Measurements from ENCODE around the gene FAM156A. TPM values are rescaled to one million over a fixed set of nuclear protein-coding genes. Genes with fewer than 3 reads are reported as not detected.

FAM156A gene
- total and polyA plus RNA-seq, 7 donors: 1.6 to 24.6 (median 11.4) TPM

DNA sequence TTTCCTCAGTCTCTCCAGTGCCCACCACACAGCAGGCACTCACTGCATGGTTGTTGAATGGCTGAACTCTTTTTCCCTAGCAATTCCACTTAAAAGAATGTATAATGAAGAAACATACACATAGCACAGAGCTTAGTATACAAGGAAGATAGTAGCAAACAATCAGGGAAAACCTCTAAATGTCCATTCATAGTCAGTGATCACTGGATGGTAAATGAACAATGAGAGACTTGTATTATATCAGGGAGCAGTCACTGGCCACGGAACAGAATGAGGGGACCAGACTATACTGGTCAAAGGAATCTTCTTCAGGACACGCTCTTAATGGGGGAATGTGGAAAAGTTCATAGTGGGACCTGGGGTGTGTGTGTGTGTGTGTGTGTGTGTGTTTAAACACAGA lies 43.6 kb upstream of the FAM156A start:
- no peak for DNase-seq

DNA sequence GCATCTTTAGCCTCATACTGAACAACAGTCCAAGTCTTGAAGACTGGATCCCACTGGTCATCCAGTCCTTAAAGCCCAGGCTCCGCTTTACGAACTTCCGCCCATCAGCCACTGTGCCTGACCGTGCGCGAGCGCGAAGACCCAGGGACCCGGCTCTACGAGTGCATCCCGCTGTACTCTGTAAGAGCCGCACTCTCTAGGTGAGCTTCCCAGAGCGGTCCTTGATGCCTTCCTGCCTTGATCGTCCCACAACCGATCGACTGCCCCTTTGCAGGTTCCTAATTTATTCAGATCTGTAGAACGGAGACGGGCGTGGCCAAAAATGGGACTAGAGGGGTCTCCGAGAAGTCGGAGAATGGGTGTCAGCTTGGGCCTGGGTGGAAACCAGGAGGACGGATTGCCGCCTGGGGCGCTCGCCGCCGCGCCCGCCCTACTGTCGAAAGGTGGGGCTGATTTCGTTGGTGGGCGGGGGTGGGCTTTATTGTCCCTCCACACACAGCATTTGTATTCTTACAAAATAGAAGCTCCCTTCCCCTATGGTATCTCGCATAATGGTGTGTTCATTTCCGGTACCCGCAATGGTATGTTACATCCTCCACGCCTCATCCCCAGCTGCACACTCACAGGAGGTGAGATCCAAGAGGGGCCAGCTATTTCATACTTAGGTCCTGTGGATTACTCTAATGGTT lies 42.3 kb upstream of the FAM156A start:
- no peak for DNase-seq
- H3K27me3 ChIP-seq: peaks cover 0 to 5% (median 0%) of the 10 kb centered on the region in 3 donors
- no peak overlapping the region for H3K4me3 ChIP-seq
- TF ChIP-seq, protein P1, sequence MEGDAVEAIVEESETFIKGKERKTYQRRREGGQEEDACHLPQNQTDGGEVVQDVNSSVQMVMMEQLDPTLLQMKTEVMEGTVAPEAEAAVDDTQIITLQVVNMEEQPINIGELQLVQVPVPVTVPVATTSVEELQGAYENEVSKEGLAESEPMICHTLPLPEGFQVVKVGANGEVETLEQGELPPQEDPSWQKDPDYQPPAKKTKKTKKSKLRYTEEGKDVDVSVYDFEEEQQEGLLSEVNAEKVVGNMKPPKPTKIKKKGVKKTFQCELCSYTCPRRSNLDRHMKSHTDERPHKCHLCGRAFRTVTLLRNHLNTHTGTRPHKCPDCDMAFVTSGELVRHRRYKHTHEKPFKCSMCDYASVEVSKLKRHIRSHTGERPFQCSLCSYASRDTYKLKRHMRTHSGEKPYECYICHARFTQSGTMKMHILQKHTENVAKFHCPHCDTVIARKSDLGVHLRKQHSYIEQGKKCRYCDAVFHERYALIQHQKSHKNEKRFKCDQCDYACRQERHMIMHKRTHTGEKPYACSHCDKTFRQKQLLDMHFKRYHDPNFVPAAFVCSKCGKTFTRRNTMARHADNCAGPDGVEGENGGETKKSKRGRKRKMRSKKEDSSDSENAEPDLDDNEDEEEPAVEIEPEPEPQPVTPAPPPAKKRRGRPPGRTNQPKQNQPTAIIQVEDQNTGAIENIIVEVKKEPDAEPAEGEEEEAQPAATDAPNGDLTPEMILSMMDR (IDR thresholded peaks at IDR 0.05): no peak
- TF ChIP-seq POLR2A (IDR thresholded peaks at IDR 0.05) (no peak), EP300 (IDR thresholded peaks at IDR 0.05) (no peak), POLR2AphosphoS5 (IDR thresholded peaks at IDR 0.05) (no peak)
- WGBS, 2 donors: 28 to 42% methylated on average over 36 of the region's 36 CpGs
- intact Hi-C loops (cut with DNase I): no loop called here
- no peak overlapping the region for H3K27ac ChIP-seq
- no peaks in the 10 kb centered on the region for H3K9me3 ChIP-seq
- H3K36me3 ChIP-seq: no peaks in the 10 kb centered on the region
- peaks cover 0 to 6% (median 0%) of the 10 kb centered on the region in 4 donors for H3K4me1 ChIP-seq

More for the DNA sequence above, 43.6 kb upstream of the FAM156A start:
- H3K4me1 ChIP-seq: no peaks in the 10 kb centered on the region
- TF ChIP-seq EP300 (IDR thresholded peaks at IDR 0.05) (no peak), POLR2A (IDR thresholded peaks at IDR 0.05) (no peak), POLR2AphosphoS5 (IDR thresholded peaks at IDR 0.05) (no peak)
- TF ChIP-seq, protein P1 (IDR thresholded peaks at IDR 0.05): no peak
- H3K4me3 ChIP-seq: no peak overlapping the region
- intact Hi-C loops (cut with DNase I): no loop called here
- peaks cover 0 to 5% (median 5%) of the 10 kb centered on the region in 3 donors for H3K27me3 ChIP-seq
- no peak overlapping the region for H3K27ac ChIP-seq
- WGBS, 2 donors: 84 to 87% methylated on average over 2 of the region's 2 CpGs
- no peaks in the 10 kb centered on the region for H3K9me3 ChIP-seq
- no peaks in the 10 kb centered on the region for H3K36me3 ChIP-seq

DNA sequence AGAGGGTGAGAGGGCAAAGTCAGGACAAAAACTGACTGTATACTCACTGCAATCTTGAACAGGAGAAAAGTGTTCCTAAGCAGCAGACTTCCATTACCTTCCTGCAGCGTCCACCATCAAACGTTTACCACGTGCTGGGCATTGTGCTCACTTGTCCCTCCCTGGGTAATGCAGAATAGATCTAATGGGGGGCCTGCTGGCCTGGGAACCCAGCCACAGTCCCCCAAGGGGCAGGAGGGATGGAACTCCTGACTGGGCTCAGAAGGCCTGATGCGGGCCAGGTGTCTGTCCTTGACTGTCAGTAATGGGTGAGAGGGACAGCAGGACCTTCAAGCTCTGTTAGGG lies 37.6 kb upstream of the FAM156A start:
- peak overlapping the region; percentile 36 to 58 (median 54) for H3K4me3 ChIP-seq
- no peaks in the 10 kb centered on the region for H3K9me3 ChIP-seq
- H3K27ac ChIP-seq: peak overlapping the region; percentile 81 to 87 (median 82)
- peaks cover 0 to 16% (median 11%) of the 10 kb centered on the region in 4 donors for H3K4me1 ChIP-seq
- H3K27me3 ChIP-seq: peaks cover 0 to 5% (median 0%) of the 10 kb centered on the region in 3 donors
- no peak for DNase-seq
- TF ChIP-seq, protein P1 (IDR thresholded peaks at IDR 0.05): peak in 1 of 4 experiments; percentile 1
- TF ChIP-seq EP300 (IDR thresholded peaks at IDR 0.05): no peak
- intact Hi-C loops (cut with DNase I): loop anchor here (5.0 kb wide), 1 partner anchor 51 kb away; the partner anchor contains the start of gene GPR173
- no peaks in the 10 kb centered on the region for H3K36me3 ChIP-seq
- WGBS, 2 donors: 13 to 18% methylated on average over 4 of the region's 4 CpGs

DNA sequence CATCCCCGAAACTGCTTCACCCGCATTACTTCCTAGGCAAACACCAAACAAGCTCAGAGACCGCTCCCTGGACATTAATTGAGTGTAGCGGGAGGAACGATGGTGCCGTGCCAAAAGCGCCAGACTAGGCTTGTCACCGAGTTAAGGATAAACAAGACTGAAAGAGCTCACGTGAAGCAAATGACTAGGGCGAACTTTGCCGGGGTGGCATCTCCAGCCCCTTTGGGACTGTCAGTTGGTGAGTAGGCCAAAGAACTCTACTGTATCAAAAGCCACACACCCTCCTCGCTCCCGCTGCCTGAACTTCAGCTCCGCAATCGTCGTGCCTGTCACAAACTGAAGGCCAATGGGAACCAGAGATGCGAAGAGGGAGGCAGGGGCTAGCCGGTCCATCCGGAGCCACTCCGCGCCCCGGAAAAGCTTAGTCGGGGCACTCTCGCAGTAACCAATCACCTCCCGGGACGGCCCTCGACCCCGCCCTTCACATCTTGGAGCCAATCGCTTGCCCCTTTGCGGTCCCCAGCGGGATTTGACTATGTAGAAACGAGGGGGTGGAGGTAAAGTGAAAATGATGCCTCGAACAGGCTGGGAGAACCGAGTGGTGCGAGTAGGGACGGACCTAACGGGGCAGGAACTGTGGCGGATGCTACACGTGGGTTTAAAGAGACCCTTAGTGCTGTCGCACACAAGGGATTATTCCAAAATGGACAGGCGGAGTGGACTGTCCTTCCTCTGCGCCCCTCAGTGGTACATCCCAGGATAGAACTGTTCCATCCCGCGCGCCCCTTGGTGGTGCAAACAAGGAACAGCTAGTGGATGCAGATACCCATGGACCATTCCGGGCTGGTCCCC lies 37.0 kb upstream of the FAM156A start:
- H3K4me1 ChIP-seq: peaks cover 0 to 16% (median 11%) of the 10 kb centered on the region in 4 donors
- H3K27ac ChIP-seq: peak overlapping the region; percentile 81 to 87 (median 82)
- no peaks in the 10 kb centered on the region for H3K36me3 ChIP-seq
- H3K9me3 ChIP-seq: no peaks in the 10 kb centered on the region
- intact Hi-C loops (cut with DNase I): loop anchor here (5.0 kb wide), 1 partner anchor 52 kb away; the partner anchor contains the start of gene GPR173
- DNase-seq: peak; percentile 97
- H3K4me3 ChIP-seq: peak overlapping the region; percentile 36 to 58 (median 54)
- whole genome bisulfite sequencing, 2 donors: 1% methylated on average over 46 of the region's 46 CpGs
- TF ChIP-seq, protein P1 (IDR thresholded peaks at IDR 0.05): peak; percentile 59 to 84 (median 76)
- TF ChIP-seq POLR2A (IDR thresholded peaks at IDR 0.05) (no peak), POLR2AphosphoS5 (IDR thresholded peaks at IDR 0.05) (peak; percentile 17 to 58 (median 56))
- H3K27me3 ChIP-seq: peaks cover 0 to 2% (median 0%) of the 10 kb centered on the region in 3 donors
